ENCODE measurements around the gene GMPR2. TPM values are rescaled to one million over a fixed set of nuclear protein-coding genes. Genes with fewer than 3 reads are reported as not detected.

Gene GMPR2
- total and polyA plus RNA-seq, 2 of the 13 experiments (the other 11 are each of a cell fraction or from before 2014, with no cell fraction given): 210 to 273 TPM

DNA sequence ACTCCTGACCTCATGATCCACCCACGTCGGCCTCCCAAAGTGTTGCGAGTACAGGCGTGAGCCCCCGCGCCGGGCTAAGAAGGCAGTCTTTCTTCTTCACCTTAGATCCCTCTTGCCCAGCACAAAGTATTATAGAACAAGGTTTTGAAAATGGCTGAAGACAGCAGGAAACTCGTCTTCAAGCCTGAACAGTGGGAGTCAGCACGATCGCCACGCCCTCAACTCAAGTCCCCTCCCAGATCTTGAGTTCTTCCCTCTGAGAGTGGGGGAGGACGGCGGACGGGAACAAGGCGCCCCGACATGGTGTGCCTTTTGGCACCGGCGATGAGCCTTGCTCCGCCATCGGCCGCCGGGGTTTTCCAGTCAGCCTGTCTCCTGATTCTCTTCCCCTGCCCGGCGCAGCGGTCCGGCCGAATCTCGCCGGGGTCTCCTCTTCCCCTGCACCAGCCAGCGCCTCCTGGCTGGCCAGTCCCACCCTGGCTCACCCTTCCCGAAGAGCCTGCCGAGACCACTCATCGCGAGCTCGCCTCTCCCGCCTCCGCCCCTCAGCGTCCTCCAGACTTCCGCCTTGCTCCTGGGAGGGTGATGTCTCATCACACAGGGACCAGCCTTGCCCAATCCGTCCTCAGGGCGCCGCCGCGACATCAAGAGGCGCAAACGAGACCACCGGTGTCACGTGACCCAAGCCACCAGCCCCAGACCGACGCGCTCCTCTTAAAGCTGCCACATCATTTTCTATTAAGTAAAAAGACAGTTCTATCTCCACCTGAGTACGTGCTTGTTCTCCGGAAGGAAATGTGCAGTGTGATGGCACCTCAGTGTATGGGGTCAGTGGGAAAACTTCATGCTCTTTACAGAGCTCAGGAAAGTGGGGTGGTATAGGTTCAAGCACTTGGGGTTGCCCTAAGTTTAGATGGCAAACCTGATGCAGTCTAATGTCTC, 19.5 kb upstream of the GMPR2 start, which contains the start of gene CHMP4A (continued):
- TF ChIP-seq ZNF383 (CRISPR knock-in tag; IDR thresholded peaks at IDR 0.05; ENCODE audit: borderline replicate concordance): peak; percentile 100; the same call in 1 of the 2 replicates
- TF ChIP-seq ZNF672 (CRISPR knock-in tag; IDR thresholded peaks at IDR 0.05): no peak
- TF ChIP-seq NONO (IDR thresholded peaks at IDR 0.05): no peak
- TF ChIP-seq NONO (CRISPR knock-in tag; conservative IDR thresholded peaks at IDR 0.05): peak; percentile 100
- no peak; the same call in 1 of the 2 replicates for TF ChIP-seq KDM1A (CRISPR knock-in tag; IDR thresholded peaks at IDR 0.05)
- no peak for TF ChIP-seq PHF20 (CRISPR knock-in tag; IDR thresholded peaks at IDR 0.05)
- peak; percentile 100; the same call in 1 of the 2 replicates for TF ChIP-seq FUBP1 (CRISPR knock-in tag; IDR thresholded peaks at IDR 0.05; ENCODE audit: borderline replicate concordance)
- peak; percentile 99 for TF ChIP-seq NFYC (CRISPR knock-in tag; IDR thresholded peaks at IDR 0.05)
- TF ChIP-seq ZFP37 (CRISPR knock-in tag; IDR thresholded peaks at IDR 0.05; ENCODE audit: borderline replicate concordance): peak; percentile 97
- TF ChIP-seq KLF15 (CRISPR knock-in tag; IDR thresholded peaks at IDR 0.05; ENCODE audit: borderline replicate concordance): peak; percentile 90; the same call in 1 of the 2 replicates
- TF ChIP-seq ZNF788 (CRISPR knock-in tag; IDR thresholded peaks at IDR 0.05; ENCODE audit: borderline replicate concordance): peak; percentile 99
- TF ChIP-seq, protein P1, sequence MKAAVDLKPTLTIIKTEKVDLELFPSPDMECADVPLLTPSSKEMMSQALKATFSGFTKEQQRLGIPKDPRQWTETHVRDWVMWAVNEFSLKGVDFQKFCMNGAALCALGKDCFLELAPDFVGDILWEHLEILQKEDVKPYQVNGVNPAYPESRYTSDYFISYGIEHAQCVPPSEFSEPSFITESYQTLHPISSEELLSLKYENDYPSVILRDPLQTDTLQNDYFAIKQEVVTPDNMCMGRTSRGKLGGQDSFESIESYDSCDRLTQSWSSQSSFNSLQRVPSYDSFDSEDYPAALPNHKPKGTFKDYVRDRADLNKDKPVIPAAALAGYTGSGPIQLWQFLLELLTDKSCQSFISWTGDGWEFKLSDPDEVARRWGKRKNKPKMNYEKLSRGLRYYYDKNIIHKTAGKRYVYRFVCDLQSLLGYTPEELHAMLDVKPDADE (CRISPR knock-in tag; IDR thresholded peaks at IDR 0.05): peak; percentile 99
- peak; percentile 89; the same call in 1 of the 2 replicates for TF ChIP-seq ZBTB3 (CRISPR knock-in tag; IDR thresholded peaks at IDR 0.05; ENCODE audit: borderline replicate concordance, low read depth)
- TF ChIP-seq ZBTB7A (CRISPR knock-in tag; IDR thresholded peaks at IDR 0.05): peak; percentile 95
- TF ChIP-seq KDM5A (IDR thresholded peaks at IDR 0.05; ENCODE audit: borderline replicate concordance, low read length): peak; percentile 98
- TF ChIP-seq SMC3 (IDR thresholded peaks at IDR 0.05; ENCODE audit: low read length): peak; percentile 4; the same call in 1 of the 2 replicates
- TF ChIP-seq TRIM24 (CRISPR knock-in tag; IDR thresholded peaks at IDR 0.05): no peak
- TF ChIP-seq ZSCAN30 (CRISPR knock-in tag; IDR thresholded peaks at IDR 0.05): no peak; the same call in 1 of the 2 replicates
- peak; percentile 99 for TF ChIP-seq U2AF1 (optimal IDR thresholded peaks at IDR 0.05; ENCODE audit: low read depth, low read length)
- TF ChIP-seq SOX5 (CRISPR knock-in tag; IDR thresholded peaks at IDR 0.05; ENCODE audit: borderline replicate concordance): peak; percentile 69; the same call in 1 of the 2 replicates
- TF ChIP-seq KLF12 (CRISPR knock-in tag; IDR thresholded peaks at IDR 0.05; ENCODE audit: borderline replicate concordance): peak; percentile 99
- TF ChIP-seq FOXM1 (CRISPR knock-in tag; IDR thresholded peaks at IDR 0.05): peak; percentile 85; the same call in 1 of the 2 replicates
- TF ChIP-seq ZNF567 (CRISPR knock-in tag; IDR thresholded peaks at IDR 0.05; ENCODE audit: borderline replicate concordance): peak; percentile 79; the same call in 1 of the 2 replicates
- TF ChIP-seq ZNF34 (CRISPR knock-in tag; IDR thresholded peaks at IDR 0.05; ENCODE audit: borderline replicate concordance): peak; percentile 99
- peak; percentile 100 for TF ChIP-seq POGZ (CRISPR knock-in tag; IDR thresholded peaks at IDR 0.05)
- TF ChIP-seq PPARG (CRISPR knock-in tag; conservative IDR thresholded peaks at IDR 0.05): 0 out of 2 replicates have a peak, but pooled peaks have one; percentile 39
- TF ChIP-seq ZNF749 (CRISPR knock-in tag; IDR thresholded peaks at IDR 0.05; ENCODE audit: borderline replicate concordance): peak; percentile 98
- TF ChIP-seq ARNT2 (CRISPR knock-in tag; IDR thresholded peaks at IDR 0.05; ENCODE audit: low read depth): peak; percentile 99
